ENCODE measurements around the gene HLA-DPB1.
"Not testable (repeated sequence)": the region's sequence is repeated elsewhere in the genome, so short reads cannot be mapped to it uniquely, and the experiment has no call there.

Gene HLA-DPB1

GRCh38 chr6:33075568-33076405, at the start of gene HLA-DPB1:
Gene HLA-DPB1, plus strand, starts transcription at chr6:33075990. Its CDS starts 52 bp downstream, at chr6:33076042.
- DNase-seq (ENCODE audit: insufficient read length, low spot score) (peak; percentile 66), FAIRE-seq (no peak)

- no peak for FAIRE-seq
- no peak for DNase-seq (ENCODE audit: insufficient read length, low spot score)
These were observed 47.5 kb upstream of the HLA-DPB1 start for GRCh38 chr6:33028220-33028849.

GRCh38 chr6:33029328-33030184, 46.2 kb upstream of the HLA-DPB1 start:
- DNase-seq (ENCODE audit: insufficient read length, low spot score) (no peak), FAIRE-seq (no peak)

- no peak for DNase-seq (ENCODE audit: insufficient read length, low spot score)
- FAIRE-seq = no peak
These were observed 45.5 kb upstream of the HLA-DPB1 start for GRCh38 chr6:33030245-33030644.

- FAIRE-seq (no peak), DNase-seq (ENCODE audit: insufficient read length, low spot score) (no peak)
These were observed 41.2 kb upstream of the HLA-DPB1 start for GRCh38 chr6:33034554-33034953.

GRCh38 chr6:33036535-33036934, 39.3 kb upstream of the HLA-DPB1 start:
- FAIRE-seq (no peak), DNase-seq (ENCODE audit: insufficient read length, low spot score) (no peak)

- DNase-seq (ENCODE audit: insufficient read length, low spot score) (no peak), FAIRE-seq (no peak)
These were observed 35.6 kb upstream of the HLA-DPB1 start for GRCh38 chr6:33040157-33040556.

- FAIRE-seq (peak; percentile 31), DNase-seq (ENCODE audit: insufficient read length, low spot score) (no peak)
These were observed 26.3 kb upstream of the HLA-DPB1 start for GRCh38 chr6:33049323-33050013.

GRCh38 chr6:33050014-33050810, 25.6 kb upstream of the HLA-DPB1 start:
- FAIRE-seq (no peak), DNase-seq (ENCODE audit: insufficient read length, low spot score) (no peak)

- FAIRE-seq = no peak
- DNase-seq (ENCODE audit: insufficient read length, low spot score) = no peak
These were observed 23.2 kb upstream of the HLA-DPB1 start for GRCh38 chr6:33052627-33053026.

- DNase-seq (ENCODE audit: insufficient read length, low spot score) = no peak
- no peak for FAIRE-seq
These were observed 22.6 kb upstream of the HLA-DPB1 start for GRCh38 chr6:33053230-33053629.

- DNase-seq (ENCODE audit: insufficient read length, low spot score) (no peak), FAIRE-seq (no peak)
These were observed 18.3 kb upstream of the HLA-DPB1 start for GRCh38 chr6:33057222-33058150.

GRCh38 chr6:33061987-33062386, 13.8 kb upstream of the HLA-DPB1 start:
- FAIRE-seq (peak; percentile 62), DNase-seq (ENCODE audit: insufficient read length, low spot score) (no peak)

- FAIRE-seq = not testable (repeated sequence)
These were observed 12.4 kb upstream of the HLA-DPB1 start for GRCh38 chr6:33063435-33063834.

GRCh38 chr6:33064723-33065122, 11.1 kb upstream of the HLA-DPB1 start:
- DNase-seq (ENCODE audit: insufficient read length, low spot score) = no peak
- no peak for FAIRE-seq

More at GRCh38 chr6:33063435-33063834, 12.4 kb upstream of the HLA-DPB1 start:
- DNase-seq (ENCODE audit: insufficient read length, low spot score) = not testable (repeated sequence)

GRCh38 chr6:33065312-33065711, 10.5 kb upstream of the HLA-DPB1 start:
- FAIRE-seq = no peak
- DNase-seq (ENCODE audit: insufficient read length, low spot score) = no peak

- FAIRE-seq (no peak), DNase-seq (ENCODE audit: insufficient read length, low spot score) (no peak)
These were observed 8.8 kb upstream of the HLA-DPB1 start for GRCh38 chr6:33066917-33067521.

GRCh38 chr6:33069021-33069738, 6.6 kb upstream of the HLA-DPB1 start:
- DNase-seq (ENCODE audit: insufficient read length, low spot score) (no peak), FAIRE-seq (no peak)

Measured in HTR-8/SVneo (cell line).